Right lobe of liver (tissue), 6 donors: Measurements from ENCODE around the gene MAPK6. TPM values are rescaled to one million over a fixed set of nuclear protein-coding genes. Genes with fewer than 3 reads are reported as not detected.

Experiments used
- ATAC-seq, 4 donors: fragments of 200-7000 bp; cut with Tn5 transposase; one replicate each; pipeline ENCODE4 v1.9.1; 2020; ENCODE audit warnings: mild to moderate bottlenecking in 4 of 4, moderate library complexity in 4 of 4
- DNase-seq, 3 donors: peaks; one replicate each; pipeline ENCODE4 v3.0.0-alpha.2; 2020
- H3K27ac ChIP-seq, 3 donors: fragments of 200-600 bp; one replicate each; pipeline ENCODE4 v1.8.0; 2022
- H3K27me3 ChIP-seq, 2 donors: fragments of 200-600 bp; one replicate each; pipeline ENCODE4 v1.8.0; 2022
- H3K36me3 ChIP-seq, 4 donors: fragments of 200-600 bp; sonication (generic) in 1 of 4; one replicate each; pipeline versions ENCODE4 v1.5.1 to v1.8.0; 2017 to 2022; ENCODE audit warnings: control low read depth in 1 of 4
- H3K4me1 ChIP-seq, 4 donors: fragments of 200-600 bp; sonication (generic) in 1 of 4; one replicate each; pipeline versions ENCODE4 v1.5.1 to v1.8.0; 2017 to 2022; ENCODE audit warnings: control low read depth in 1 of 4
- H3K4me3 ChIP-seq, 3 donors: fragments of 200-600 bp; one replicate each; pipeline ENCODE4 v1.8.0; 2022
- H3K9me3 ChIP-seq, 4 donors: fragments of 200-600 bp; sonication (generic) in 1 of 4; one replicate each; pipeline versions ENCODE4 v1.5.1 to v1.8.0; 2017 to 2022; ENCODE audit warnings: control low read depth in 1 of 4
- POLR2A ChIP-seq: fragments of 450-650 bp; IDR thresholded peaks from one replicate; pipeline ENCODE4 v1.6.1; 2017; ENCODE audit warnings: antibody characterized with exemption, mild to moderate bottlenecking
- WGBS: methylation state at CpG from one replicate; pipeline ENCODE4 v1.1.6; 2018; ENCODE audit warnings: low coverage, low lambda C conversion rate; ENCODE audit not compliant: insufficient coverage; ENCODE audit errors: missing lambda C conversion rate; 5-methylcytosine and 5-hydroxymethylcytosine counted together
- intact Hi-C, 2 donors: fragments of 100-400 bp; cut with DNase I; formaldehyde crosslinking; loops; one replicate each; pipeline versions ENCODE4 v1.11.2 to v1.14.1; 2022
- total RNA-seq, 6 experiments: library from RNA; depleted of rRNA in 2 of 6; stranded (reverse); fragments of >200 nt in 2 of 6; fragmentation: NEBNext Ultra II Directional in 3 of 6; extraction: Animal tissue kit (Norgen Biotek cat#: 25700) in 3 of 6; gene quantifications; one replicate each; pipeline versions ENCODE4 v1.1.0 to v1.2.4, GENCODE V29; 2016 to 2023
- TF ChIP-seq, protein P1 (sequence below), 4 donors: fragments of 200-600 bp in 3 of 4; fragments of 450-650 bp in 1 of 4; IDR thresholded peaks; one replicate each; pipeline versions ENCODE4 v1.5.1 to v1.8.0; 2016 to 2022; ENCODE audit warnings: antibody characterized with exemption in 4 of 4, mild to moderate bottlenecking in 2 of 4
- donor health status: DM: no; HTN: yes; CAD: no.
- donor health status: DM: no; HTN: no; CAD: no.
- donor health status: DM: no; HTN: no; CAD: no.
- donor health status: DM: no; HTN: yes; CAD: no.
- donor health status: DM: no; HTN: yes; CAD: no.

Gene MAPK6
- total RNA-seq, 6 experiments from 2014 or later: 15.8 to 35.8 (median 22.3) TPM

DNA sequence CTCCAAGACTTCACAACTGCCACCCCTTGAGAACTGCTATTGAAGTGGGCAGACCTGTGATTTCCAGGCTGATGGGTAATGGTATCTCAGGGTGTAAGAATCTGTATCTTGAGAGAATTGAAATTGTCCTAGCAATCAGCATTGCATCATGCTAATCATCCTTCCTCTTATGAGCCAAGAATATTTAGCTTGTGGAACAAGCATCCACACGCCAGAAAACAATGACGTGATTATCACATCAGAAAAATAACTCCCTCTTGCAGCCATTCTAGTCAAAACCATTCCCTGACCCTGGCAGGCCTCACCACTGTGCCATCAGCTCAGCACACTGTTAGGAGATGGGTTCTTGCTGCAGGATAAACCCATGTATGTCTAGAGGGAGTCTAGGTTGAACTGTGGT lies 86.8 kb downstream of the MAPK6 start:
- Histone ChIP-seq H3K27ac (no peak overlapping the region), H3K9me3 (no peaks in the 10 kb centered on the region), H3K4me3 (no peak overlapping the region), H3K4me1 (no peaks in the 10 kb centered on the region), H3K36me3 (no peaks in the 10 kb centered on the region), H3K27me3 (no peaks in the 10 kb centered on the region)
- TF ChIP-seq, protein P1, sequence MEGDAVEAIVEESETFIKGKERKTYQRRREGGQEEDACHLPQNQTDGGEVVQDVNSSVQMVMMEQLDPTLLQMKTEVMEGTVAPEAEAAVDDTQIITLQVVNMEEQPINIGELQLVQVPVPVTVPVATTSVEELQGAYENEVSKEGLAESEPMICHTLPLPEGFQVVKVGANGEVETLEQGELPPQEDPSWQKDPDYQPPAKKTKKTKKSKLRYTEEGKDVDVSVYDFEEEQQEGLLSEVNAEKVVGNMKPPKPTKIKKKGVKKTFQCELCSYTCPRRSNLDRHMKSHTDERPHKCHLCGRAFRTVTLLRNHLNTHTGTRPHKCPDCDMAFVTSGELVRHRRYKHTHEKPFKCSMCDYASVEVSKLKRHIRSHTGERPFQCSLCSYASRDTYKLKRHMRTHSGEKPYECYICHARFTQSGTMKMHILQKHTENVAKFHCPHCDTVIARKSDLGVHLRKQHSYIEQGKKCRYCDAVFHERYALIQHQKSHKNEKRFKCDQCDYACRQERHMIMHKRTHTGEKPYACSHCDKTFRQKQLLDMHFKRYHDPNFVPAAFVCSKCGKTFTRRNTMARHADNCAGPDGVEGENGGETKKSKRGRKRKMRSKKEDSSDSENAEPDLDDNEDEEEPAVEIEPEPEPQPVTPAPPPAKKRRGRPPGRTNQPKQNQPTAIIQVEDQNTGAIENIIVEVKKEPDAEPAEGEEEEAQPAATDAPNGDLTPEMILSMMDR (IDR thresholded peaks at IDR 0.05): no peak
- no peak for TF ChIP-seq POLR2A
- intact Hi-C loops: no loop called here
- ATAC-seq (no peak), DNase-seq (no peak)
- WGBS: 93% methylated on average over 2 of the region's 2 CpGs

DNA sequence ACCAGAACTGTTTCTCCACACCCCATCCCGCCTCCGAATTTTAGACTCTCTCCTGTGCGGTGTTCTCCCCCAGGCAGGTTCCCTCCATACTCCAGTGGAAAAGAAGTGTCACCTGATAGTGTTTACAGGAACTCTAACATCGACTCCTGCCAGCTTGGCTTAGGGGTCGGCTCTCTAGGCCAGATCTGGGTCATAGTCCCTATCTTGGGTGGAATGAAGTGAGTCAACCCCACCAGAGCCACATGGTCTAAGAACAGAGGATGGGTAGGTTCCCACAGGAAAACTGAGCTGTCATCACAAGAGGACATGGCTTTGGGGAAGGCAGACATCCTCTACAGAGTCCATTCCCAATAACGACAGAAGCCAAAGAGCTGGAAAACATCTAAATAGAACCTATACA lies 87.6 kb downstream of the MAPK6 start:
- no peak for DNase-seq
- TF ChIP-seq, protein P1 (IDR thresholded peaks at IDR 0.05): no peak
- no peak for TF ChIP-seq POLR2A
- H3K27me3 ChIP-seq: no peaks in the 10 kb centered on the region
- WGBS: 55% methylated on average over 6 of the region's 6 CpGs
- intact Hi-C loops: no loop called here
- no peak for ATAC-seq
- H3K27ac ChIP-seq: no peak overlapping the region
- H3K4me3 ChIP-seq: no peak overlapping the region
- H3K9me3 ChIP-seq: no peaks in the 10 kb centered on the region
- H3K4me1 ChIP-seq: peaks cover 0 to under 1% (median 0%) of the 10 kb centered on the region in 4 donors
- no peaks in the 10 kb centered on the region for H3K36me3 ChIP-seq

DNA sequence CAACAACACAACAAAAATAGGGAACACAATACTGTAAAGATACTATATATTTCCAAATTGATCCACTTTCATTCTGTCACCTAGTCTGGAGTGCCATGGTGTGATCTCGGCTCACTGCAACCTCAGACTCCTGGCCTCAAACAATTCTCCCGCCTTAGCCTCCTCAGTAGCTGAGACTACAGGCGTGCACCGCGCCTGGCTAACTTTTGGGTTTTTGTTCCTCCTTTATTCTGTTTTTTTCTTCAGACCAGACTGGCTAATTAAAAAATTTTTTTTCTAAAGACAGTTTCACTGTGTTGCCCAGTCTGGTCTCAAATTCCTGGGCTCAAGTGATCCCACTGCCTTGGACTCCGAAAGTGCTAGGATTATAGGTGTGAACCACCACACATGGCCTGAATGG lies 88.2 kb downstream of the MAPK6 start:
- WGBS: 95% methylated on average over 6 of the region's 6 CpGs
- Histone ChIP-seq H3K36me3 (no peaks in the 10 kb centered on the region), H3K4me3 (no peak overlapping the region), H3K27me3 (no peaks in the 10 kb centered on the region), H3K27ac (no peak overlapping the region), H3K9me3 (no peaks in the 10 kb centered on the region), H3K4me1 (peaks cover 0 to 5% (median 0%) of the 10 kb centered on the region in 4 donors)
- TF ChIP-seq POLR2A: no peak
- TF ChIP-seq, protein P1 (IDR thresholded peaks at IDR 0.05): no peak
- no peak for ATAC-seq
- intact Hi-C loops: no loop called here
- DNase-seq: no peak

DNA sequence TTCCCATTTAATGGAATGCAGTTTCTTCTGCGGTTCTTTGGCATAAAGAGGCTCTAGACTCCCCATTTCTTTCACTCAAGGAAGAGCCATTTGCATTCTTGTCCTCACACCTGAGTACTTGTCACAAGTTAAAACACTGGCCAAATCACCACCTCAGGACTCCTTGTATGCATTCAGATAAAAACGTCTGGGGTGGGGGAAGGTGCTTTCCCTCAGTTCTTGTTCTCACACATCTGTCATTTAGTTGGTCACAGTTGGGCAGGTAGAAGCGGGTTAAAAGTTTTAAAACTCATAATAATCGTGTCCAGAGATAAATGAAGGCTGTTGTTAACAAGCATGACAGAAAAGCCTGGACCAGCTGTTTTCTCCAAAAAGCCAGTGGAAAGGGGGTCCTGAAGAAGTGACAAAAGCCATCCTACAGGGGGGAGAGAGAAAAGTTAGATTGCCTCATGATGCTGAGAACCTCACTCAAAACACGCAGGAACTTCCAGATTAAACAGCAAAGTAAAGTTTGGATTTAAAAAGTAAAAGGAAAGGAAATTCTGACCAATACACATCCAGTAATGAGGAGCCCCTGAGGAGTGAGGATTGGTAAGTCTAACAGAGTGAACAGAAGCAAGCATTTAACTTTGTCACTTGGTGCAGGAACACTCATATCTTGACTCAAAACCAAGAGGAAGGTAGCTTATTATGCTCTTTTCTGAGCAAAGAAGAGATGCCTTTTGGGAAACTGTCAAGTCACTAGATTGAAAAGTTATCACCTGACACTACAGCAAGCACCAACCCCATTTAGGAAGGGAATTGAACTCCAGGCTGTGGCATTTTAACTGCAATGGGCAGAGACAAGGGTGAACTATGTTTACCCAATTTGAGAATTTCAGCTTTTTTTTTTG lies 90.8 kb downstream of the MAPK6 start:
- no peaks in the 10 kb centered on the region for H3K9me3 ChIP-seq
- TF ChIP-seq, protein P1 (IDR thresholded peaks at IDR 0.05): no peak
- TF ChIP-seq POLR2A: no peak
- intact Hi-C loops: no loop called here
- H3K27me3 ChIP-seq: no peaks in the 10 kb centered on the region
- no peak overlapping the region for H3K27ac ChIP-seq
- no peak for DNase-seq
- H3K4me3 ChIP-seq: no peak overlapping the region
- ATAC-seq: no peak
- H3K36me3 ChIP-seq: no peaks in the 10 kb centered on the region
- 72% methylated on average over 5 of the region's 5 CpGs for WGBS
- peaks cover 0 to 9% (median under 1%) of the 10 kb centered on the region in 4 donors for H3K4me1 ChIP-seq
